Measurements from ENCODE around the gene LEAP2.

The LEAP2 gene

GRCh38 chr5:132876020-132876759 is 2.7 kb downstream of the LEAP2 start:
- Histone ChIP-seq H3K9me3 (ENCODE audit: low read length) (no peaks in the 10 kb centered on the region), H3F3A (ENCODE audit: insufficient read depth, low read length) (no peaks in the 10 kb centered on the region), H3K27me3 (ENCODE audit: insufficient read depth, low read length) (no peaks in the 10 kb centered on the region), H3K36me3 (ENCODE audit: insufficient read depth, low read length) (peaks cover 77% of the 10 kb centered on the region), H3K4me3 (ENCODE audit: low read depth, low read length, poor library complexity, severe bottlenecking) (no peak overlapping the region), H3K9me2 (ENCODE audit: low read depth, low read length) (no peaks in the 10 kb centered on the region), H4K20me1 (ENCODE audit: insufficient read depth, low read length) (no peaks in the 10 kb centered on the region), H3K9ac (ENCODE audit: low read length) (no peak overlapping the region), H3K27ac (ENCODE audit: low read depth, low read length, poor library complexity, severe bottlenecking) (no peak overlapping the region), H3K79me2 (ENCODE audit: insufficient read depth, low read length) (no peaks in the 10 kb centered on the region), H2AFZ (ENCODE audit: low read length) (no peak overlapping the region), H3K4me2 (ENCODE audit: low read length) (no peak overlapping the region), H3K4me1 (ENCODE audit: insufficient read depth, low read length, severe bottlenecking) (no peaks in the 10 kb centered on the region)
- TF ChIP-seq EZH2 (IDR thresholded peaks at IDR 0.05; ENCODE audit: borderline replicate concordance, low read length) (no peak), CTCF (IDR thresholded peaks at IDR 0.05; ENCODE audit: low read length) (no peak)

- Histone ChIP-seq H3K79me2 (ENCODE audit: insufficient read depth, low read length) (no peaks in the 10 kb centered on the region), H4K20me1 (ENCODE audit: insufficient read depth, low read length) (no peaks in the 10 kb centered on the region), H3K36me3 (ENCODE audit: insufficient read depth, low read length) (peaks cover 74% of the 10 kb centered on the region), H3K4me3 (ENCODE audit: low read depth, low read length, poor library complexity, severe bottlenecking) (no peak overlapping the region), H3K27ac (ENCODE audit: low read depth, low read length, poor library complexity, severe bottlenecking) (no peak overlapping the region), H3K4me1 (ENCODE audit: insufficient read depth, low read length, severe bottlenecking) (no peaks in the 10 kb centered on the region), H3K9me3 (ENCODE audit: low read length) (no peaks in the 10 kb centered on the region), H3K4me2 (ENCODE audit: low read length) (no peak overlapping the region), H2AFZ (ENCODE audit: low read length) (no peak overlapping the region), H3K9me2 (ENCODE audit: low read depth, low read length) (no peaks in the 10 kb centered on the region), H3K9ac (ENCODE audit: low read length) (no peak overlapping the region), H3F3A (ENCODE audit: insufficient read depth, low read length) (no peaks in the 10 kb centered on the region), H3K27me3 (ENCODE audit: insufficient read depth, low read length) (no peaks in the 10 kb centered on the region)
- TF ChIP-seq CTCF (IDR thresholded peaks at IDR 0.05; ENCODE audit: low read length) (no peak), EZH2 (IDR thresholded peaks at IDR 0.05; ENCODE audit: borderline replicate concordance, low read length) (no peak)
These were observed 4.0 kb downstream of the LEAP2 start for GRCh38 chr5:132877466-132877865.

GRCh38 chr5:132877938-132878337 is 4.5 kb downstream of the LEAP2 start:
- H3K27ac ChIP-seq (ENCODE audit: low read depth, low read length, poor library complexity, severe bottlenecking), result no peak overlapping the region
- no peak overlapping the region for H3K4me3 ChIP-seq (ENCODE audit: low read depth, low read length, poor library complexity, severe bottlenecking)
- no peaks in the 10 kb centered on the region for H3K4me1 ChIP-seq (ENCODE audit: insufficient read depth, low read length, severe bottlenecking)
- H3F3A ChIP-seq (ENCODE audit: insufficient read depth, low read length), result no peaks in the 10 kb centered on the region
- no peaks in the 10 kb centered on the region for H4K20me1 ChIP-seq (ENCODE audit: insufficient read depth, low read length)
- no peak for TF ChIP-seq EZH2 (IDR thresholded peaks at IDR 0.05; ENCODE audit: borderline replicate concordance, low read length)
- no peak for TF ChIP-seq CTCF (IDR thresholded peaks at IDR 0.05; ENCODE audit: low read length)
- no peak overlapping the region for H2AFZ ChIP-seq (ENCODE audit: low read length)
- no peak overlapping the region for H3K4me2 ChIP-seq (ENCODE audit: low read length)
- H3K9ac ChIP-seq (ENCODE audit: low read length), result no peak overlapping the region
- H3K9me2 ChIP-seq (ENCODE audit: low read depth, low read length), result no peaks in the 10 kb centered on the region
- peaks cover 74% of the 10 kb centered on the region for H3K36me3 ChIP-seq (ENCODE audit: insufficient read depth, low read length)
- no peaks in the 10 kb centered on the region for H3K9me3 ChIP-seq (ENCODE audit: low read length)
- no peaks in the 10 kb centered on the region for H3K27me3 ChIP-seq (ENCODE audit: insufficient read depth, low read length)
- no peaks in the 10 kb centered on the region for H3K79me2 ChIP-seq (ENCODE audit: insufficient read depth, low read length)
